Measurements from ENCODE around the gene YIPF3.
"Not testable (repeated sequence)": the region's sequence is repeated elsewhere in the genome, so short reads cannot be mapped to it uniquely, and the experiment has no call there.

The YIPF3 gene

DNA sequence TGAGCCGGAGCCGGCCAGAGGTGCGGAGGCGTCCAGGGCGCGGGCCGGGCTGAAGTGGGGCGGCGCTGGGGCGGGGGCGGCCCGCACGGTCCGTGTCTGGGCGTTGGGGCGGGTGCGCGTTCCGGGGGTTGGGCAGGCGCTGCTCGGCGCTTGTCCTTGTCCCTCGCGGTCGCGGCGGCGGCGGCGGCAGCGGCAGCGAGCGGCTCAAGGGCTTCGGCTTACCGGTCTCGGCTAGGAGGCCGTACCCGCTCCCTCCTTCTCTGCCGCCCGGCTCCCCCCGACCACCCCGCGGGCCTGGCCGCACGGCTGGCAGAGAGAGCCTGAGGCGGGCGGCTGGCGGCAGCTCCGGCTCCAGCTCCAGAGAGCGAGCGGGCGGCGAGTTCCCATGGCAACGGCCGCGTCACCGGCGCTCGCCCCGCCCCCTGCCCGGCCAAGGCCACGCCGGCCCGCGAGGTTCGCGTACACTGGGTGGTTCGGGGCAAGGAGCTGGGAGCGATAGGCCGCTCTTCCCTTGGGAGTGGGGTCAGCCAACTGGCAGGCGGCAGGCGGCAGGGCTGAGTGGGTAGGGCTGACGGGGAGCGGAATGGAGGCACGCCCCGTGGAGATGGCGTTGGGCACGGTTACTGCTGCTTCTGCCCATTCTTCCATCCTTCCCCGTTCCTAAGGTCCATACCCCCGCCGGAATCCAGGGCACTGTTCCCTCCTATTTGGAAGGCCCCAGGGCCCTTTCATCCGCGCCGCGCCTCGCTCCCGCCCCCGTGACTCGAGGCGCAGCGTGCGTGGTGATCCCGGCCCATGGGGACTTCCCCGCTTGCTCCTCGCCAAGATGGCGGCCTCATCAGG is 6.5 kb downstream of the YIPF3 start, which contains the start of gene LRRC73:
Gene LRRC73, minus strand, starts transcription at position 363 of the 843 bp plus-strand sequence. CDS start 561 bp downstream, outside the sequence.
- peak; percentile 33 to 78 (median 58) for DNase-seq (ENCODE audit: low read depth in 2 of 3, low spot score in 1 of 3)

DNA sequence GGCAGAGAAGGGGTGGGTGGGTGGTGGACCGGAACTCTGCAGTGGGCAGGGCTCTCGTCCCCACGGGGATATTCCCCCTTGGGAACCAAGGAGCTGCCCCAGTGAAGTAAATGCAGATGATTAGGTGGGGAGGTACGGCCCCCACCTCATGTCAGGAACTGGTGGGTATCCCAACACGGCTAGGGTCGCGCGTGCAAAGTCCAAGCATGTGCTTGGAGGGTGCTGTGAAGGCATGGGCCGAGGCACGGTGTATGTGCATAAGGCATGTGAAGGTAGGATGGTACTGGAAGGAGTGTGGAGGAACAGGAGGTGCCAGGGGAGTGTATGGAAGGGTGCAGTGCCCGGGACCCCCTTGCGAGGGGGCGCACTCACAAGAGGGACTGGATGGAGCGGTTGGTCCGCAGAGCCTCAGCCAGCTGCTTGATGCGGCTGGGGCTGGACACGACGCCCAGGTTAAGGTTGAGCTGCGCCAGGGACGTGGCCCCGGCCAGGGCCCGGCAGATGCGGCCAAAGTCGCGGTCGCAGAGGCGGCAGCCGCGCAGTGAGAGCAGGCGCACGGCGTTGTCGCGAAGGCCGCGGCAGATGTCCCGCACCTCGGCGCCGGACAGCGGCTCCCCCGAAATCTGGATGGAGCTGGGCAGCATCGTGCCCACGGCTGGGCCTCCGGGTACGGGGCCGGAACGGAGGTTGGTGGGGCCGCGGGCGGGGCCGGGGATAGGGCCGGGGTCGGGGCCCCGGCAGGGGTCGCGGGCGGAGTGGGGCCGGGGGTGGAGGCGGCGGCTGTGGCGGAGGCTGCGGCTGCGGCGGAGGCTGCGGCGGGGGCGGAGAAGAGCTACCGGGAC is 7.4 kb downstream of the YIPF3 start:
- DNase-seq (ENCODE audit: low read depth in 2 of 3, low spot score in 1 of 3), result no peak

DNA sequence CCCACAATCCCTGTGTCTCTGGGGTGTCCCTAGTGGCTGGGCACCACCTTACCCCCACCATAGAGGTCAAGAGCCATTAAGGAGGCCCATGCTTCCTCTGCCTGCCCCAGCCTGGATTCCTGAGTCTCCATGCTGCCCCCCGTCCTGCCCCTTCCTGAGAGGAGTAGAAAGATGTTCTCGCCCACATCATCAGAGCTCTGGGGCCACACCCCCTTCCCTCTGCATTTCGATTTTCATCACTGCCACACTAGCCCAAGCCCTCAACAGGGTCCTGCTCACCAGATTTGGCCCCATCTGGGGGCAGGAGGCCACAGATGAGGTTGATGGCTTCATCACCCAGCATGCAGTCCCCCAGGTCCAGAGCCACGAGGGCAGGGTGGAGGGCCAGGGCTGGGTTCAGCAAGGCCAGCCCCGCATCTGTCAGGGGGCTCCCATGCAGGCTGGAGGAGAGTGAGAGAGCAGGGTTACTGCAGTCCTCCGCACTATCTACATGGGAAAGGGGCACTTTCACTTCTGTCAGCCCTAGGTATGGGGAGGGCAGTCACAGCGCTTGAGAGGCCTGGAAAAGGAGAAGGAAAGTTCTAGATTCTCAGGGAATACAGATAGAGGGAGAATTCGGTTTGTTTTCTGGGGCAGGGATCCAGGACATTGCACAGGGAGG is 8.1 kb downstream of the YIPF3 start:
- DNase-seq (ENCODE audit: low read depth in 2 of 3, low spot score in 1 of 3), result no peak

DNA sequence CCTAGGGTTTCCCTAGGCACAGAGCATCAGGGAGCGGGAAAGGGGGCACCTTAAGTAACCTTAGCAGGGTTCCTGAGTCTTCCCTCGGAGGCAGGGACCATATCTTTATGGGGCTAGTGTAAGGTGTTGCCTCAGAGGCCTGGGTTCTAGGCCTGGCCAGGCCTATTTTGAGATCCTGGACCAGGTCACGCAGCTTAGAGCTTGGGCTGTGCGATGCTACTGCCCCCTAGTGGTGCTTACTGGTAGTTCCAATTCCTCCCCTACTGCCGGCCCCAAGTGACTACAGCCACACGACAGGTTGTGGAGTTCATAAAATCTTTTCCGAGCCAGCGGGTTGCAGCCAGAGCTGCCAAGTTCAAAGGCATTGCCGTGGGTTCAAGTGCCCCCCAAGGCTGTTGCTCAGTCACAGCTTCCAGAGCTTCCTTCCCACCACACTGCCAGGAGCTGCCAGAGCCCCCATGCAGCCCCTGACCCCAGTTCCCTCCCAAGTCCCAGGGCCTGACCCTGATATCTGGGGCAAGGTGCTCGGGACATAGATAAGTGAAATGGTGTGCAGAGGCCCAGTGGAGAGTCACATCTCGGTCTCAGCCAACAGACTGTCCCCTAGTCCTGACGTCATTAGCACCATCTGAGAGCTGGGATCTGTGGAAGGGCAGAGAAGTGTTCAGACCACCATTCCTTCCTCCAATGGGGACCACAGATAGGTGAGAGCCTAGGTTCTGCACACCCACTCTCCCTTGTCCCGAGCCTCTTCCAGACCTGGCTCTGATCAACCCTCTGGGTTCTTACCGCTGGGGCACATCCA is 9.9 kb downstream of the YIPF3 start:
- DNase-seq (ENCODE audit: low read depth in 2 of 3, low spot score in 1 of 3), result peak; percentile 65 to 86 (median 68)

DNA sequence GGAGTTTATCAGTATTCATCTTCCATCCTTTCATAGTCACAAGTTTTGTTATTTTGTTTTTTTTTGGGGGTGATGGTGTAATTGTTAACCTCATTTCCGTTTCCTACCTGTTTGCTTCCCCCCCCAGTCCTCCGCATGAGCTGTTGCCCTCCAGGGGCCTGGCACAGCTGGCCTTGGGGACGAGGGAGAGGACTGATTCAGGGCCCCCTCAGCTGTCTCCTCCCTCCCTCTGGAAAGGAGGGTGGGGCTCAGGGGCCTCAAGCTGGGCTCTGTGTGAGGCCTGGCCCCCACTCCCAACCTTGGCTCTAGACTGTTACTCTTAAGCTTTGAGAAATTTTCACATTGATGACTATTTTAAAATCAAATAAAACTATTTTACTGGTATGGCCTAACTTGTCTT is 10.6 kb downstream of the YIPF3 start:
- DNase-seq (ENCODE audit: low read depth in 2 of 3, low spot score in 1 of 3), result no peak

DNA sequence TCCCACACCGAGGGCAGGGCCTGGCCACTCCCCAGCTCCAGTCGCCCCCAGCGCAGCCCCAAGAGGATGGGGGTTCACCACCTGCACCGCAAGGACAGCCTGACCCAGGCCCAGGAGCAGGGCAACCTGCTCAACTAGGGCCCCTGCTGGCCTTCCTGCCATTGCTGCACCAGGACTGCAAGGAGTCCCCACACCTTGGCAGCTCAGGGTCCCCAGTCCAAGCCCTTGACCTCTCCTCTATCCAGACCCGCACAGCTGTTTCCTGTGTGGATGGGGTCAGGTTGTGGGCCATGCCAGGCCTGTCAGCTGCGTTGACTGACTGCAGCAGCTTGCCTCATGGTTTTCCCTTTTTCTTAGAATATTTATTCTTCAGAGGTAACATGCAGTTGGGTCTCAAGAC is 11.0 kb downstream of the YIPF3 start:
- no peak for DNase-seq (ENCODE audit: low read depth in 2 of 3, low spot score in 1 of 3)

DNA sequence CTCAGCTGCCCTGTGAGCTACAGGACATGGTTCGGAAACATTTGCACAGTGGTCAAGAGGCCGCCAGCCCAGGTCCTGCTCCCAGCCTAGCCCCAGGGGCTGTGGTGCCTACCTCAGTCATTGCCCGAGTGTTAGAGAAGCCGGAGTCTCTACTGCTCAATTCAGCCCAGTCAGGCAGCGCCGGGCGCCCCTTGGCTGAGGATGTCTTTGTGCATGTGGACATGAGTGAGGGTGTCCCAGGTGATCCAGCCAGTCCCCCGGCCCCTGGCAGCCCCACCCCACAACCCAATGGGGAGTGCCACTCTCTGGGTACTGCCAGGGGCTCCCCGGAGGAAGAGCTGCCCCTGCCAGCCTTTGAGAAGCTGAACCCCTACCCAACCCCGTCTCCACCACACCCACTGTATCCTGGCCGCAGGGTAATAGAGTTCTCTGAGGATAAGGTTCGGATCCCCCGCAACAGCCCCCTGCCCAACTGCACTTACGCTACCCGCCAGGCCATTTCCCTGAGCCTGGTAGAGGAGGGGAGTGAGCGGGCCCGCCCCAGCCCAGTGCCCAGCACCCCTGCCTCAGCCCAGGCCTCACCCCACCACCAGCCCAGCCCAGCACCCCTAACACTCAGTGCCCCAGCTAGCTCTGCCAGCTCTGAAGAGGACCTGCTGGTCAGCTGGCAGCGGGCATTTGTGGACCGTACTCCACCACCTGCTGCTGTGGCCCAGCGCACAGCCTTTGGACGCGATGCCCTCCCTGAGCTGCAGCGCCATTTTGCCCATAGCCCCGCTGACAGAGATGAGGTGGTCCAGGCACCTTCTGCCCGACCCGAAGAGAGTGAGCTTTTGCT is 11.8 kb downstream of the YIPF3 start:
- no peak for DNase-seq (ENCODE audit: low read depth in 2 of 3, low spot score in 1 of 3)

DNA sequence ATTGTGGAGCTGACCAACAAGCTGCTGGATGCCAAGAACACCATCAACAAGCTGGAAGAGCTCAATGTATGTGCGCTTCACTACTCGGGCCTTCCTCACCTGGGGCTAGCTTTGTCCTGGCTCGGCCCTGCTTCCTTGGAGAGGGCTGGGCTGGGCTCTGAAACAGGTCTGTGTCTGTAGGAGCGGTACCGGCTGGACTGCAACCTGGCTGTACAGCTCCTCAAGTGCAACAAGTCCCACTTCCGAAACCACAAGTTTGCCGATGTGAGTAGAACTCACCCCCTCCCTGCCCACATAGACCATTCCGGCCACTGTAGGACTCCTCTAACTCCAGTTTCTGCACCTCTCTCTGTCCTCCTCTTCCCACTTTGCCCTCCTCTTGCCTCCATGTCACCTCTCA is 13.3 kb downstream of the YIPF3 start:
- no peak for DNase-seq (ENCODE audit: low read depth in 2 of 3, low spot score in 1 of 3)

DNA sequence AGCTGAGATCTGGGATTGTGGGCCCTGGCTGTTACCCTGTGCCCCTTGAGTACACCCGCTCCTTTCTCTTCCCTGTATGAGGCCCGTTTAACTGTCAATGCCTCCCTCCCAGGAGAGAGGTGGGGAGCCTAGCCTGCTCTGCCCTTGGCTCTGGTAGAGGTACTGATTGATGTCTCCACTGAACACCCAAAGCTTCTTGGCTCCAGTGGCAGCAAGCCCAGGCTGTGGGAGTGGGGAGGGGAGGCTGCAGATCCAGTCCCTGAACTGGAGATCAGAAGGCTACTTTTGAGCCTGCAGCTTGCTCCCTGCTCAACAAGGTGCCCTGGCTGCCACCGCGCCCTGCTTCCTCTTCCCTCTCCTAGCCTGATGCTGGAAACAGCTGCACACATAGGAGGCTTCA is 14.1 kb downstream of the YIPF3 start:
- DNase-seq (ENCODE audit: low read depth in 2 of 3, low spot score in 1 of 3), result no peak

DNA sequence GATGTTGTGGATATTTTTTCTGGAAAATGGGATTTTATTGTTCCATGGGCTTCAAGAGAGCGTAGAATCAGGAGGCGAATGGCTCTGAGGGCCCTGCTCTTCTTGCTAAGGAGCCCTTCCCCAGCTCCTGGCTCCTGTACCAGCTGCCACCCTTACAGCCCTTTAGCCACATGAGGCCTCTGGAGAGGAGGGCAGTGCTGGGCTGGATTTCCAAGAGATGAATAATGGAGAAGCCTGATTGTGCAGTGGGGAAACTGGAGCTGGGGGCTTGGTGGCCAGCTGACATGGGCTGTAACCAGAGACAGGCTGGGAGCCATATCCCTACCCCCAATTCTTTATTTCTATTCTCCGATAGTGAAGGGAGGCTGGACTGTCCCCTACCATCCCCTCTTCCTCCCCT is 15.8 kb downstream of the YIPF3 start:
- DNase-seq (ENCODE audit: low read depth in 2 of 3, low spot score in 1 of 3), result no peak

DNA sequence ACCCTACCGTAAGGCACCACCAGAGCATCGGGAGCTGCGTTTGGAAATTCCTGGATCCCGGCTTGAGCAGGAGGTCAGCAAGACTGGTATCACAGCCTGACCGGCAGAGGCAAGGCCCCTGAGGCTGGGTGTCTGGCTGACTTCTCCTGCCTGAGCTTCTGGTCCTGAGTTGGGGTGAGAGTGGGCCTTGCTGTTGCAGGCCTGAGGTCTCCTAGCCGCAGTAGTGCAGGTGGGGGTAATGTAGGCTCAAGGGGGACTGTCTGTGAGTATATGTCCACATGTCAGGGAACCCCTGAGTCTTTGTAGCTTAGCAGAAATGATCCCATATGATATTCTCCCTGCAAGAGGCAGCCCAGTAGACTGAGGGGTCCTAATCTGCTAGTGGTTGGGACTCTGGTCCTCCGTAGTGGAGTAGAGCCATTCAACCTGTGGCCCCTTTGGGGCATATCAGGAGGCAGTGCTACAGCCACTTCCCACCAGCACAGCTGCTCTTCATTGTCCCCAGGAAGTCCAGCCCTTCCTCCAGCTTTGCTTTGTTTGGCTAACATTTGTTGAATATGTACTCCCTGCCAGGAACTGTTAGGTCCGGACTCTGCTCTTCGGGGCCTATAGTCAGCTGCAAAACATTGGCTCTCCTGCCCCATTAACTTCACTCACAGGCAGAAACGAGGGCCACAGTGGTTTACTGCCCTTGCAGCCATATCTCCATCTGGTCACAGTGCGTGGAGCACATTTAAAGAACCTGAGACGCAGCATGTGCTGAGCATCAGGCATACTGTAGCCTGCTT is 17.5 kb downstream of the YIPF3 start:
- DNase-seq (ENCODE audit: low read depth in 2 of 3, low spot score in 1 of 3), result no peak

DNA sequence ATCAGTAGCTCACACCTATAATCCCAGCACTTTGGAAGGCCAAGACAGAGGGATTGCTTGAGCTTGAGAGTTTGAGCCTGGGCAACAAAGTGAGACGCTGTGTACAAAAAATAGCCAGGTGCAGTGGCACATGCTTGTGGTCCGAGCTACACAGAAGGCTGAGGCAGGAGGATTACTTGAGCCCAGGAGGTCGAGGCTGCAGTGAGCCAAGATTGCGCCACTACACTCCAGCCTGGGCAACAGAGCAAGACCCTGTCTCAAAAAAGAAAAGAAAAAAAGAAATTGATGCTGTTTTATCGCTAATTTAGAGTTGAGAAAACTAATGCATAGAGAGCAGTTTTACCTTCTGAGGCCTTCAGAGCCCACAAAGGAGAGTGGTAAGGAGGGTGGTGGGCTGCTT is 18.4 kb downstream of the YIPF3 start:
- DNase-seq (ENCODE audit: low read depth in 2 of 3, low spot score in 1 of 3), result not testable (repeated sequence)

DNA sequence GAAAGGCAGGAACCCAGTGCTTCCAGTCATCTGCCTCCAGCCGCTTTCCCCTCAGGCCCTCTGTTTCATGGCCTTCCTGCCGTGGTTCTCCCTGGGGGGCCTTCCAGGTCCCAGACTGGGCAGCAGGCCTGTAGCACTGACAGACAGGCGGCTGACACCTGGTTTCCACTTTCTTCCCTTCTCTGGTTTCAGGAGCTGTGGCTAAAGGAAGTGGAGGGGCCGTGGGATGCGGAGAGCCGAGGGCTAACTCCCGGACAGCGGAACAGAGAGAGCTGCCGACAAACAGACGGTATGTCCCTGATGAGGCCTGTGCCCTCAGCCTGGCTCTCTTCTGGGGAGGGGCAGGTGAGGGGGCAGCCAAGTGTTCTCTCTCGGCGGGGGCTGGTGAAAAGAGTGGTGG is 19.0 kb downstream of the YIPF3 start:
- DNase-seq (ENCODE audit: low read depth in 2 of 3, low spot score in 1 of 3), result no peak

DNA sequence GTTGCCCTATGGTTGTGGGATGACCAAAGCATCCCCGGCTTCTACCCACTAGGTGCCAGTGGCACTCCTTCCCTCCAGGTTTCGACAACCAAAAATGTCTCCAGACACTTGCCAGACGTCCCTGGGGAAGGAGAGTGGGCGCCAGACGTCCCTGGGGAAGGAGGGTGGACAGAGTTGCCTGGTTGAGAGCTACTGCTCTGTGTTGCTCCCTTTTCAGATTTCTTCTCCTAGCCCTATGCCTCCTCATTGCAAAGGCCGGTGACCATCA is 19.7 kb downstream of the YIPF3 start:
- DNase-seq (ENCODE audit: low read depth in 2 of 3, low spot score in 1 of 3), result no peak

DNA sequence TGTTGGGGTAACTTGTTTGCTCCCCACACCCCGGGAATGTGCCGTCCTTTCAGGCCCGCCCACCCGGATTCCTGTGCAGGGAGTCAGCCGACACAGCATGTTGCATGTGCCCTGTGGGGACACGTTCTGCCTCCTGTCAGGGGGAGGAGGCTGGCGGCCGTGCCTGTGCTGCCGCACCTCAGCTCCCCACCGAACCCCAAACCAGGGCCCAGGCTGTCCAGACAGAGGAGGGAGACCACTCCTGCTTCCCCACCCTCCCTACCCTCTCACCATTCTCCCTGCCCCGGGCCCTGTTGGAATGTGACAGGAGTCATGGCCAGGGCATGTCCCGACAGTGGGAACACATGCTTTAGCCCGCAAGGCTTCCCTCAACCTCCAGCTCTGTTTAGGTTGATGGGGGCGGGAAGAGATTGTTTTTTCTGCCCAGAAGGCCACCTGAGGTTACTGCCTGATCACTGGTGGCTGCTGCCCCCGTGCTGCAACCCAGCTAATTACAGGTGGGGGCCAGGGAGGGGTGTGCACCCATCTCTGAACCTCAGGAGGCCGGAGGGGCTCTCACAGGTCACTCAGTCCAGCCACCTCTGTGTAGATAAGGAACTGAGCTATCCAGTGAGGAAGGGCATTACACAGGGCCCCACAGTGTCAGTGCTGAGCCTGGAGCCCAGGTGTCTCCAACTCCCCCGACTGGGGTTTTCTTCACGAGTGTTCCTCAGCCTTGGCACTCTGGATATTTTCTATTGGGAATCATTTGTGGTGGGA is 20.2 kb downstream of the YIPF3 start:
- no peak for DNase-seq (ENCODE audit: low read depth in 2 of 3, low spot score in 1 of 3)

DNA sequence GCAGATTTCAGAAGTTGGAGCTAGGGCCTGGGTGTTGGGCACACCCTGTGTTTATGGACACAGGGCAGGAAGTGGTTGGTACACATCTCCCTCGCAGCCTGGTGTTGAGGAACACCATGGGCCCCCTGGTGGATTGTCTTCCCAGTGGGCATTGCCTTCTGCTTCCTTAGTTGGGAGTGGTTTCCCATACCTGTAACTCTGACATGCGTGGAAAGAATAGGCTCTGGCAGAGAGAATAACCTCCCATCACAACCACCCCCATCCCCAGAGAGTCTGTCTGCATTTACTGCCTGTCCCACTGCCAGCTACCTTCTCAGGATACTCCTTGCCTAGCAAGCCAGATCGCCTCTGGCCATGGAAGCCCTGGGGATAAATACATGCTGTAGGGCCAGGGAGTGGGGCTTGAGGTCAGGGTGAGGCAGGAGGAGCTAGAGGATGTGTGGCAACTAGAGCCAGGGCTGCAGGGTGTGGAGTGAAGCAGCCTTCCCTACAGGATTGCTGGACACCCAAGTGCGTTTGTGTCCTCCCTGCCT is 21.3 kb downstream of the YIPF3 start:
- no peak for DNase-seq (ENCODE audit: low read depth in 2 of 3, low spot score in 1 of 3)

DNA sequence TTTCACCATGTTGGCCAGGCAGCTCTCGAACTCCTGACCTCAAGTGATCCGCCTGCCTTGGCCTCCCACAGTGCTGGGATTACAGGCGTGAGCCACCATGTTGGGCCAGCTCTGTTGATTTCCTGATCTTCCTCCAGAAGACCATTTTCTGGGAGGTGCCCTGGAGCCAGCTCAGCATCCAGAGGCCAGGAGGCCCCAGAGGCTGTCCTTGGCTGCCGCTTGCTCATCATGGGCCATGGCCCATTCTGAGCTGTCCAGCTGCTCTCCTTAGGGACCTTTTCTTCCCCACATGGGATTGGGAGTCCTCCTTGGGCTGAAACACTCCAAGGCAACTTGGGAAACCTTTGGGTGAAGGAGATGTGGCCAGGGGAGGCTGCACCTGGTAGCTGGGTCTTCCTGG is 22.0 kb downstream of the YIPF3 start:
- no peak for DNase-seq (ENCODE audit: low read depth in 2 of 3, low spot score in 1 of 3)

DNA sequence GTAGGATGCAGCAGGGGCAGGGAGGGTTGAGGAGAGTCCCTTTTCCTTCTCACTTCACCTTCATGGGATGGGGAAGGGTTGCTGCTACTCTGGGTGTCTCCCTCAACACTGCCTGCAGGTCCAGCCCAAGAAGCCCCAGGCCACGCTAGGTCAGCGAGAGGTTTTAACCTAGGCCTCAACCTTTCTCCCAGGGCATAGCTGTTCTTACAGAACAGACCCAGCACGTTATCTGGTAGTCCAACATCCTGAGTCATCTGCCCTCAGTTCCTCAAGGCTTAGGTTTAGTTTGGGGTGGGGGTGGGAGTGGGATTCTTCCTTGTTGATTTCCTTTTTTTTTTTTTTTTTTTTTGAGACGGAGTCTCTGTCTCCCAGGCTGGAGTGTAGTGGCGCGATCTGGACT is 22.4 kb downstream of the YIPF3 start:
- DNase-seq (ENCODE audit: low read depth in 2 of 3, low spot score in 1 of 3), result no peak

Data from stimulated activated CD4-positive, alpha-beta T cell treated with anti-CD3 and anti-CD28 coated beads, Interleukin-12 subunit alpha, Interleukin-12 subunit beta, amount 100 ng/mL, for 48 hours (primary cell).